NCI-H1930 (cell line): ENCODE data around the gene ETHE1.

Source experiments
- DNase-seq, 2 experiments: peaks; one replicate each; lab custom pipeline; 2025; lab: John Stamatoyannopoulos, UW

Gene ETHE1

GRCh38 chr19:43526884-43527859 lies at the start of gene ETHE1:
Gene ETHE1, minus strand, starts transcription at chr19:43527201. Its CDS starts 24 bp downstream, at chr19:43527177.
- peak; percentile 62 to 72 for DNase-seq

- DNase-seq, result peak; percentile 34 to 38
Measured at GRCh38 chr19:43575955-43576878, 49.2 kb upstream of the ETHE1 start.

- DNase-seq, result peak; percentile 99
Measured at GRCh38 chr19:43575156-43575950, 48.4 kb upstream of the ETHE1 start, which contains the start of the genes PINLYP and XRCC1. Gene PINLYP, plus strand, starts transcription at chr19:43575801. Its CDS starts 1,391 bp downstream, at chr19:43577192. Gene XRCC1, minus strand, starts transcription at chr19:43575527. Its CDS starts 69 bp downstream, at chr19:43575458.

GRCh38 chr19:43574424-43575155 lies 47.6 kb upstream of the ETHE1 start:
- DNase-seq, result no peak

- no peak for DNase-seq
Measured at GRCh38 chr19:43572171-43572588, 45.2 kb upstream of the ETHE1 start.

GRCh38 chr19:43570174-43570791 lies 43.3 kb upstream of the ETHE1 start:
- no peak for DNase-seq

GRCh38 chr19:43569657-43570056 lies 42.7 kb upstream of the ETHE1 start:
- DNase-seq, result no peak

GRCh38 chr19:43564800-43565199 lies 37.8 kb upstream of the ETHE1 start:
- no peak for DNase-seq

- DNase-seq, result no peak
Measured at GRCh38 chr19:43563816-43564457, 36.9 kb upstream of the ETHE1 start.

GRCh38 chr19:43562698-43563241 lies 35.8 kb upstream of the ETHE1 start:
- no peak for DNase-seq

GRCh38 chr19:43562226-43562697 lies 35.3 kb upstream of the ETHE1 start:
- no peak for DNase-seq

GRCh38 chr19:43561139-43561970 lies 34.4 kb upstream of the ETHE1 start:
- no peak for DNase-seq

GRCh38 chr19:43560687-43561086 lies 33.7 kb upstream of the ETHE1 start:
- no peak for DNase-seq

- peak; percentile 47 to 50 for DNase-seq
Measured at GRCh38 chr19:43555185-43555770, 28.3 kb upstream of the ETHE1 start.

GRCh38 chr19:43554317-43554895 lies 27.4 kb upstream of the ETHE1 start:
- DNase-seq, result no peak

- DNase-seq, result no peak
Measured at GRCh38 chr19:43553656-43554055, 26.7 kb upstream of the ETHE1 start.

GRCh38 chr19:43552616-43553015 lies 25.6 kb upstream of the ETHE1 start:
- no peak for DNase-seq

- DNase-seq, result no peak
Measured at GRCh38 chr19:43552198-43552450, 25.1 kb upstream of the ETHE1 start.
